Thoracic aorta (tissue), 2 donors: ENCODE data around the gene MSL3. TPM values are rescaled to one million over a fixed set of nuclear protein-coding genes. Genes with fewer than 3 reads are reported as not detected.

Experiments
- ATAC-seq: fragments of 150-250 bp; one replicate; pipeline ENCODE4 v1.8.0; 2017; ENCODE audit warnings: low read depth; ENCODE audit not compliant: insufficient number of reproducible peaks, low FRiP score
- DNase-seq: peaks from one replicate; pipeline ENCODE4 v3.0.0-alpha.2; 2020; ENCODE audit warnings: low spot score
- H3K27ac ChIP-seq, 2 donors: fragments of 200-600 bp; sonication (generic); 1 replicate in 1 of 2; 2 replicates in 1 of 2; pipeline ENCODE4 v1.5.1; 2016; ENCODE audit warnings: mild to moderate bottlenecking in 2 of 2, moderate library complexity in 2 of 2
- H3K27me3 ChIP-seq: fragments of 200-600 bp; sonication (generic); replicated peaks from 2 replicates; pipeline ENCODE4 v1.6.0; 2016; ENCODE audit warnings: mild to moderate bottlenecking; ENCODE audit not compliant: insufficient read depth
- H3K36me3 ChIP-seq: fragments of 200-600 bp; sonication (generic); one replicate; pipeline ENCODE4 v1.5.1; 2016
- H3K4me1 ChIP-seq, 2 donors: fragments of 200-600 bp; sonication (generic); 1 replicate in 1 of 2; 2 replicates in 1 of 2; pipeline versions ENCODE4 v1.5.1 to v1.6.0; 2016; ENCODE audit warnings: low read depth in 2 of 2, mild to moderate bottlenecking in 1 of 2; ENCODE audit not compliant: control insufficient read depth in 1 of 2
- H3K4me3 ChIP-seq: fragments of 200-600 bp; sonication (generic); 2 replicates; pipeline ENCODE4 v1.5.1; 2016; ENCODE audit warnings: mild to moderate bottlenecking
- H3K9me3 ChIP-seq: fragments of 200-600 bp; sonication (generic); 2 replicates; pipeline ENCODE4 v1.5.1; 2016
- CTCF ChIP-seq: fragments of 200-600 bp; sonication (generic); IDR thresholded peaks from one replicate; pipeline ENCODE4 v1.5.1; 2019; ENCODE audit warnings: antibody characterized with exemption
- total RNA-seq, 2 donors: library from RNA; depleted of rRNA; stranded (reverse); fragments of >200 nt; gene quantifications; one replicate each; pipeline versions ENCODE4 v1.1.0 to v1.2.3, GENCODE V29; 2016

The MSL3 gene
- total RNA-seq, 2 donors from 2014 or later: 25.5 to 25.8 TPM

GRCh38 chrX:11781734-11782370 is 23.8 kb downstream of the MSL3 start:
- H3K36me3 ChIP-seq: no peaks in the 10 kb centered on the region
- no peaks in the 10 kb centered on the region for H3K27me3 ChIP-seq
- no peaks in the 10 kb centered on the region for H3K9me3 ChIP-seq
- H3K4me1 ChIP-seq: no peaks in the 10 kb centered on the region
- no peak overlapping the region for H3K27ac ChIP-seq
- no peak for DNase-seq
- no peak for TF ChIP-seq CTCF
- no peak for ATAC-seq
- no peak overlapping the region for H3K4me3 ChIP-seq

- Histone ChIP-seq H3K4me1 (no peaks in the 10 kb centered on the region), H3K4me3 (no peak overlapping the region), H3K36me3 (no peaks in the 10 kb centered on the region), H3K27me3 (no peaks in the 10 kb centered on the region), H3K27ac (no peak overlapping the region), H3K9me3 (no peaks in the 10 kb centered on the region)
- ATAC-seq: no peak
- no peak for TF ChIP-seq CTCF
- DNase-seq: no peak
Measured at GRCh38 chrX:11784543-11784942, 26.5 kb downstream of the MSL3 start.

GRCh38 chrX:11786862-11787261 is 28.8 kb downstream of the MSL3 start:
- H3K27me3 ChIP-seq: no peaks in the 10 kb centered on the region
- no peaks in the 10 kb centered on the region for H3K9me3 ChIP-seq
- ATAC-seq (no peak), DNase-seq (no peak)
- no peak overlapping the region for H3K27ac ChIP-seq
- H3K4me1 ChIP-seq: no peaks in the 10 kb centered on the region
- TF ChIP-seq CTCF: no peak
- H3K4me3 ChIP-seq: peak overlapping the region; percentile 55
- no peaks in the 10 kb centered on the region for H3K36me3 ChIP-seq

GRCh38 chrX:11787564-11787963 is 29.5 kb downstream of the MSL3 start:
- Histone ChIP-seq H3K4me3 (peak overlapping the region; percentile 55), H3K4me1 (no peaks in the 10 kb centered on the region), H3K36me3 (no peaks in the 10 kb centered on the region), H3K27ac (no peak overlapping the region), H3K27me3 (no peaks in the 10 kb centered on the region), H3K9me3 (no peaks in the 10 kb centered on the region)
- TF ChIP-seq CTCF: peak; percentile 41
- no peak for DNase-seq
- no peak for ATAC-seq

- DNase-seq (no peak), ATAC-seq (no peak)
- no peak for TF ChIP-seq CTCF
- Histone ChIP-seq H3K36me3 (no peaks in the 10 kb centered on the region), H3K27me3 (no peaks in the 10 kb centered on the region), H3K27ac (no peak overlapping the region), H3K9me3 (no peaks in the 10 kb centered on the region), H3K4me3 (no peak overlapping the region), H3K4me1 (no peaks in the 10 kb centered on the region)
Measured at GRCh38 chrX:11789809-11790208, 31.8 kb downstream of the MSL3 start.
